LHCN-M2 (cell line): ENCODE results near the gene AIP. TPM values are rescaled to one million over a fixed set of nuclear protein-coding genes. Genes with fewer than 3 reads are reported as not detected.

Experiments used
- DNase-seq: peaks from one replicate; pipeline ENCODE4 v3.0.0-alpha.2; 2012; ENCODE audit warnings: low read depth
- polyA plus RNA-seq: library from polyadenylated mRNA; unstranded; fragments of >200 nt; gene quantifications from one replicate; pipeline ENCODE4 v1.2.1, GENCODE V29; 2012; ENCODE audit warnings: missing spikeins
- total RNA-seq: library from RNA; depleted of rRNA; stranded (reverse); fragments of >200 nt; gene quantifications from 2 replicates; pipeline ENCODE4 v1.2.3, GENCODE V29; 2014; rRNA removed

AIP gene
- total RNA-seq = 73.5 and 78.2 TPM in 2 replicates
- polyA plus RNA-seq = 111 TPM

- DNase-seq = peak; percentile 97
Observed at GRCh38 chr11:67482827-67483798, at the start of gene AIP. Gene AIP, plus strand, starts transcription at chr11:67483026. Its CDS starts 133 bp downstream, at chr11:67483159.

- no peak for DNase-seq
Observed at GRCh38 chr11:67433536-67434394, 49.1 kb upstream of the AIP start.

GRCh38 chr11:67434395-67434881, 48.4 kb upstream of the AIP start:
- DNase-seq = no peak

- DNase-seq = peak; percentile 43
Observed at GRCh38 chr11:67435031-67435726, 47.6 kb upstream of the AIP start.

GRCh38 chr11:67435727-67436458, 46.9 kb upstream of the AIP start:
- no peak for DNase-seq

GRCh38 chr11:67436459-67437081, 46.3 kb upstream of the AIP start:
- DNase-seq = peak; percentile 83

- no peak for DNase-seq
Observed at GRCh38 chr11:67437082-67437808, 45.6 kb upstream of the AIP start, which contains the start of gene PTPRCAP. Gene PTPRCAP, minus strand, starts transcription at chr11:67437682. Its CDS starts 63 bp downstream, at chr11:67437619.

GRCh38 chr11:67437809-67438157, 45.0 kb upstream of the AIP start:
- no peak for DNase-seq

- DNase-seq = no peak
Observed at GRCh38 chr11:67438158-67438902, 44.5 kb upstream of the AIP start.

GRCh38 chr11:67439321-67440228, 43.3 kb upstream of the AIP start:
- DNase-seq = peak; percentile 93

GRCh38 chr11:67440229-67441097, 42.4 kb upstream of the AIP start:
- DNase-seq = no peak

- no peak for DNase-seq
Observed at GRCh38 chr11:67441098-67441563, 41.7 kb upstream of the AIP start.

- no peak for DNase-seq
Observed at GRCh38 chr11:67441731-67442351, 41.0 kb upstream of the AIP start.

GRCh38 chr11:67442504-67443404, 40.1 kb upstream of the AIP start:
- DNase-seq = no peak

GRCh38 chr11:67445515-67445914, 37.3 kb upstream of the AIP start:
- no peak for DNase-seq
